HUES48 (cell line): ENCODE measurements around the gene MAPK14.

ENCODE experiments used
- H3K27ac ChIP-seq: one replicate; pipeline ENCODE4 v1.7.0; 2013; ENCODE audit warnings: low read depth, low read length, inconsistent platforms
- H3K27me3 ChIP-seq: 2 replicates; pipeline ENCODE4 v1.6.1; 2013; ENCODE audit warnings: mild to moderate bottlenecking, low read length; ENCODE audit not compliant: control insufficient read depth, insufficient read depth
- H3K36me3 ChIP-seq: 2 replicates; pipeline ENCODE4 v1.6.1; 2013; ENCODE audit warnings: low read length; ENCODE audit not compliant: control insufficient read depth, insufficient read depth
- H3K4me1 ChIP-seq: 2 replicates; pipeline ENCODE4 v1.6.1; 2013; ENCODE audit warnings: mild to moderate bottlenecking, low read length; ENCODE audit not compliant: control insufficient read depth, insufficient read depth
- H3K4me3 ChIP-seq: 2 replicates; pipeline ENCODE4 v1.5.1; 2013; ENCODE audit warnings: mild to moderate bottlenecking, low read depth, low read length
- H3K9ac ChIP-seq: 2 replicates; pipeline ENCODE4 v1.6.1; 2013; ENCODE audit warnings: mild to moderate bottlenecking, low read depth, low read length, moderate library complexity
- H3K9me3 ChIP-seq: 2 replicates; pipeline ENCODE4 v1.6.1; 2013; ENCODE audit warnings: low read length; ENCODE audit not compliant: control insufficient read depth, insufficient read depth

MAPK14 gene

DNA sequence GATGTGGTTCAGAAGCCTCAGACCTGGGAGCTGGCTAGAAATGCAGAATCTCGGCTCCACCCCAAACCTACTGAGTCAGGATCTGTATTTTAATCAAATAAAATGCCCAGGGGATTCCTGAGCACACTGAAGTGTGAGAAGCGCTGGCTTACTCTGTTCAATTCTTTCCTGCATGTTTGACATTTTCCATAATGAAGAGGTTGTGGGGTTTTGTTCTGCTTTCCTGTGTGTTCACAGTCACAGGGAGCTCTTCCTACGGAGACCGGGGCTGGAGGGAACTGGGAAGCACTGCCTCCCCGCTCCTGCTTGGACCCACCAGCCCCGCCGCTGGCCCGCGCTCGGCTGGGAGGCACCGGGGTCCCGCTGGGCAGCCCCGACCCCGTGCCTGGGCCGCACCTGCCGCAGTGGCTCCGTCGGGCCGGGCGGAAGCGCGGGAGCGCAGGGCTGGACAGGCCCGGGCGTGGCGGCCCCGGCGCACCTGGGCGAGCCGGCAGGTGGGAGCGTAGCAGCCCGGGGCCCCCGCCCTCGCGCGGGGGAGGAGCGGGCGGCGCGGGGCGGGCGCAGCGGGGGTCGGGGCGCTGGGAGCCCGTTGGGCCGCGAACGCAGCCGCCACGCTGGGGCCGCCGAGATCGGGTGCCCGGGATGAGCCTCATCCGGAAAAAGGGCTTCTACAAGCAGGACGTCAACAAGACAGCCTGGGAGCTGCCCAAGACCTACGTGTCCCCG lies 102.5 kb downstream of the MAPK14 start, which contains the start of gene MAPK13:
Gene MAPK13 (plus strand): TSS at position 573 of the 726 bp plus-strand sequence. CDS start 70 bp downstream, at position 643.
- Histone ChIP-seq H3K9me3 (no peaks in the 10 kb centered on the region), H3K27ac (no peak within 1 kb of the TSS), H3K27me3 (peaks cover 10% of the 10 kb centered on the region), H3K4me1 (peaks cover 14% of the 10 kb centered on the region), H3K4me3 (peak within 1 kb of the TSS; percentile 56), H3K36me3 (no peaks in the 10 kb centered on the region), H3K9ac (peak within 1 kb of the TSS; percentile 19; the same call in 1 of the 2 replicates)

DNA sequence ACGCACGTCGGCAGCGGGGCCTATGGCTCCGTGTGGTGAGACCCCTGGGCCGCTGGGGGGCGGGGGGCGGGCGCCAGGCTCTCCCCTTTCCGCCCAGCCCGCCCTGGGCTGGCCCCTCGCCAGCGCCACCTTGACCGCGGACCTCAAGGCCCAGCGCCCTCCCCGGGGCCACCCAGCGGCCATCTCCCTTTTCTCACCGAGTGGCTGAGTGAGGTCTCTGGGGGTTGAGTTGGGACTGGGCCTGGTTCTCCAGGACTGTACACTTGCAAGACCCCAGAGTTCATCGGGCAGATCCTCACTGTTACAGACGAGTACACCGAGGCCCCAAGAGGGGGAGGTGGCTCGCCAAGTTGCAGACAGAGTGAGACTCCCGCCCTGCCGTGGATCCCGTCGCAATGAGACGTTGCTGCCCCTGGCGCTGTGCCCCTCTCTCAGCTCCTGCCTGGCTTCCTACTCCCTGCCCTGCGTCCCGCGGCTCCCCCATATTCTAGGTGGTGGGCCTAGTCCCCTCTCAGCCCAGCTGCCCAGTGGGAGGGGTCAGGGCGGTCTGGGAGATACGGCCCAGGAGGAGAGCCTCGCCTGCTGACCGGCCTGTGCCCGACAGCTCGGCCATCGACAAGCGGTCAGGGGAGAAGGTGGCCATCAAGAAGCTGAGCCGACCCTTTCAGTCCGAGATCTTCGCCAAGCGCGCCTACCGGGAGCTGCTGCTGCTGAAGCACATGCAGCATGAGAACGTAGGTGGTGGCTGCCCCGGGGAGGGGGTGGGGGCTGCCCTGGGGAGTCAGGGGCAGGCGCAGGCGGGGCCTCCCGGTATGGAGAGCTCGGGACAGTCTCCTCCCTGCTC lies 103.3 kb downstream of the MAPK14 start:
- H3K4me1 ChIP-seq = peaks cover 14% of the 10 kb centered on the region
- H3K27me3 ChIP-seq = peaks cover 10% of the 10 kb centered on the region
- peak overlapping the region; percentile 19; the same call in 1 of the 2 replicates for H3K9ac ChIP-seq
- peak overlapping the region; percentile 56 for H3K4me3 ChIP-seq
- no peak overlapping the region for H3K27ac ChIP-seq
- no peaks in the 10 kb centered on the region for H3K36me3 ChIP-seq
- no peaks in the 10 kb centered on the region for H3K9me3 ChIP-seq

DNA sequence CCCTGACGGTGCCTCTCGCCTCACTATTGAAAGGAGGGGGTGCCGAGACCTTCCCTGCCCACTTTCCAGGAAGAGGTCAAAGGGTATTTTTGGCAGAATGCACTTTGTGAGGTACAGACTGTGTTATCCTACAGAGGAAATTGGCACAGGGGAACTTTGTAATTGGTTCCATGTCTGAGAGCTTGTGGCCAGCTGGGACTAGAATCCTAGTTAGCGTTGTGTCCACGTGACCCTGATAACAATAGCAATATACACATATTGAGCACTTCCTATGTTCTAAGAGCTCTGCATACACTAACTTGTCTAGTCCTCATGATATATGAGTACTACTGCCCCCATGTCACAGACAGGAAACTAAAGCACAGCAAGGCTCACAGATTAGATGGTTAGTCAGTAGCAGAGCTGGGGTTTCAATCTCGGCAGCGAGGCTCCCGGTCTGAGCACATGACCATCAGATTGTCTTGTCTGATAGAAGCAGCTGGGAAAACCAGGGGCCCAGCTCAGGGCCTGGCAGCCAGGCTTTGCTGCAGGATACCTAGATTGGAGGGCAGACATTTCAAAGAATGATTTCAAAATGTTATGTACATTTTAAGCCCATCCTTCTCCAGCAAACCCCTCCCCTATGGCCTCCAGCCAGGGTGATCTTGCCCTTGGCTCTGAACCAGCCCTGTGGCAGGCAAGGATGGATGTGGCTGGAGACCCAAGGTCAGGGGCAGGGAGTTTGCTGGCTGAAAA lies 104.1 kb downstream of the MAPK14 start:
- Histone ChIP-seq H3K27me3 (peaks cover 10% of the 10 kb centered on the region), H3K27ac (no peak overlapping the region), H3K9ac (no peak overlapping the region), H3K4me1 (peaks cover 14% of the 10 kb centered on the region), H3K4me3 (no peak overlapping the region), H3K9me3 (no peaks in the 10 kb centered on the region), H3K36me3 (0 out of 2 replicates have a peak, but pooled peaks cover 2% of the 10 kb centered on the region)

- Histone ChIP-seq H3K27me3 (peaks cover 10% of the 10 kb centered on the region), H3K9me3 (no peaks in the 10 kb centered on the region), H3K4me1 (peaks cover 14% of the 10 kb centered on the region), H3K4me3 (no peak overlapping the region), H3K27ac (no peak overlapping the region), H3K36me3 (0 out of 2 replicates have a peak, but pooled peaks cover 4% of the 10 kb centered on the region), H3K9ac (no peak overlapping the region)
These were observed 104.8 kb downstream of the MAPK14 start for GRCh38 chr6:36132246-36132895.

GRCh38 chr6:36133148-36133547 lies 105.5 kb downstream of the MAPK14 start:
- H3K9ac ChIP-seq = no peak overlapping the region
- no peak overlapping the region for H3K27ac ChIP-seq

GRCh38 chr6:36133912-36134311 lies 106.3 kb downstream of the MAPK14 start:
- no peak overlapping the region for H3K4me3 ChIP-seq
- H3K9me3 ChIP-seq = no peaks in the 10 kb centered on the region
- H3K27ac ChIP-seq = no peak overlapping the region
- H3K4me1 ChIP-seq = peaks cover 14% of the 10 kb centered on the region
- H3K36me3 ChIP-seq = 0 out of 2 replicates have a peak, but pooled peaks cover 7% of the 10 kb centered on the region
- peaks cover 10% of the 10 kb centered on the region for H3K27me3 ChIP-seq
- H3K9ac ChIP-seq = no peak overlapping the region

More at GRCh38 chr6:36133148-36133547, 105.5 kb downstream of the MAPK14 start:
- Histone ChIP-seq H3K4me1 (peaks cover 14% of the 10 kb centered on the region), H3K9me3 (no peaks in the 10 kb centered on the region), H3K36me3 (0 out of 2 replicates have a peak, but pooled peaks cover 4% of the 10 kb centered on the region), H3K4me3 (no peak overlapping the region), H3K27me3 (peaks cover 10% of the 10 kb centered on the region)

DNA sequence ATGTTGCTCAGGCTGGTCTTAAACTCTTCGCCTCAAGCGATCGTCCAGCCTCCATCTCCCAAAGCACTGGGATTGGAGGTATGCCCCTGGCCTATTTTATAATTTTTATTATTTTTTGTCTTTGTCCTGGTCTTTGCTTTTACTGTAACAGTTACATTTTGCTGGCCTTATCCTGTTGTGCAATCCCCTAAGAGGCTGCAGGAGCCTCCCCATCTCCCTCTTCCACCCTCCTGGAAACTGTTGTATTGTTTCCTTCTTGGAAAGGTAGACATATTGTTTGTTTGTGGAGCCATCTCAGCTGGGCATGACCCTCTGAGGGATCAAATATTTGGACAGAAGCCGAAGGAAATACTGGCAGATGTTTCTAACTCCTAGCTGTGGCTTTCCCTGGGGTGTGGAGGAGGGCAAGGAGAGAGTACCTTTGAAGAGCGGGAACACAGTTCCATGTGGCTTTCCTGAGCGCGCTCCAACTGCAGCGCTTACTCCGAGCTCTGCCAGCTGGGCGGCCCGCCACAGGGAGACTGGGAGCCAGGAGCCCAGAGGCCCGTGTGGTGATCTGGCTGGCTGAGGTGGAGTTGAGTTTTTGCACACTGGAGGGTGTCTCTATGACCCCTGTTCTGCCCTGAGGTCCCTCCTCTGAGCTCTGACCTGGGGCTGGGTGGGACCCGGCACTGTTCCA lies 107.6 kb downstream of the MAPK14 start:
- Histone ChIP-seq H3K27me3 (peaks cover 5% of the 10 kb centered on the region; the same call in 1 of the 2 replicates), H3K27ac (no peak overlapping the region), H3K9me3 (no peaks in the 10 kb centered on the region), H3K36me3 (0 out of 2 replicates have a peak, but pooled peaks cover 7% of the 10 kb centered on the region), H3K9ac (no peak overlapping the region), H3K4me1 (peaks cover 16% of the 10 kb centered on the region), H3K4me3 (no peak overlapping the region)

GRCh38 chr6:36136034-36136433 lies 108.4 kb downstream of the MAPK14 start:
- Histone ChIP-seq H3K9me3 (no peaks in the 10 kb centered on the region), H3K27me3 (peaks cover under 1% of the 10 kb centered on the region; the same call in 1 of the 2 replicates), H3K27ac (no peak overlapping the region), H3K36me3 (0 out of 2 replicates have a peak, but pooled peaks cover 7% of the 10 kb centered on the region), H3K4me1 (peaks cover 17% of the 10 kb centered on the region), H3K9ac (no peak overlapping the region), H3K4me3 (no peak overlapping the region)

GRCh38 chr6:36136551-36136950 lies 108.9 kb downstream of the MAPK14 start:
- 0 out of 2 replicates have a peak, but pooled peaks cover 7% of the 10 kb centered on the region for H3K36me3 ChIP-seq
- peaks cover 16% of the 10 kb centered on the region for H3K4me1 ChIP-seq
- H3K4me3 ChIP-seq = no peak overlapping the region
- no peak overlapping the region for H3K9ac ChIP-seq
- H3K27ac ChIP-seq = no peak overlapping the region
- no peaks in the 10 kb centered on the region for H3K9me3 ChIP-seq
- no peaks in the 10 kb centered on the region for H3K27me3 ChIP-seq
